ENCODE data around the gene PCED1B. TPM values are rescaled to one million over a fixed set of nuclear protein-coding genes. Genes with fewer than 3 reads are reported as not detected.
A peak's percentile ranks its signal among the peaks of the same experiment; 100 is the strongest.
"Not testable (repeated sequence)": the region's sequence is repeated elsewhere in the genome, so short reads cannot be mapped to it uniquely, and the experiment has no call there.

PCED1B gene
- total RNA-seq, 5 donors from 2014 or later (not counting 1 experiment from before 2014, with no cell fraction given) = 53.7 to 159 (median 119) TPM

GRCh38 chr12:47192051-47192450 lies 112.6 kb downstream of the PCED1B start:
- H3K36me3 ChIP-seq (ENCODE audit: control insufficient read depth in 2 of 2, extremely low read depth in 1 of 2, insufficient read depth in 1 of 2, low read length in 1 of 2) = peaks cover 0 to 12% of the 10 kb centered on the region in 2 donors
- Mint-ChIP-seq H3K27ac (peak overlapping the region; percentile 91 to 99), H3K9me3 (no peaks in the 10 kb centered on the region), H3K27me3 (no peaks in the 10 kb centered on the region), H3K4me1 (peaks cover 85 to 87% (median 86%) of the 10 kb centered on the region in 3 donors), H3K4me3 (peak overlapping the region; percentile 71 to 78 (median 74)), H3K36me3 (peaks cover 36% of the 10 kb centered on the region)
- peak overlapping the region in 1 of 2 donors; percentile 4 for H3K4me3 ChIP-seq (ENCODE audit: control insufficient read depth in 1 of 2, extremely low read depth in 1 of 2, low read length in 1 of 2)
- no CpG with 5 or more reads among the region's 4 CpGs for WGBS (ENCODE audit: insufficient coverage)
- peaks cover 45 to 64% of the 10 kb centered on the region in 2 experiments for H3K4me1 ChIP-seq (ENCODE audit: control insufficient read depth in 1 of 2, extremely low read depth in 1 of 2, insufficient read depth in 2 of 2, low read length in 2 of 2)
- H3K9me3 ChIP-seq = no peaks in the 10 kb centered on the region
- H3K27ac ChIP-seq (ENCODE audit: low read length) = peak overlapping the region; percentile 67
- peak in 2 of 4 experiments; percentile 22 to 53 for ATAC-seq (replicated peaks in 1 of 4)
- ChIA-PET CTCF (interaction anchor here (0.6 to 2.9 kb wide), 17 partner anchors 9 to 1040 kb away, joined by 3 to 17 read pairs (median 4); no protein-coding TSS in a partner anchor), POLR2A (interaction anchor here (0.6 to 1.6 kb wide), 17 partner anchors 9 to 1067 kb away, joined by 3 to 18 read pairs (median 5); partner anchors contain the start of gene SLC38A1 (in 1 of the 2))
- DNase-seq = peak in 1 of 35 experiments; percentile 55
- H3K27me3 ChIP-seq (replicated peaks in 1 of 2; ENCODE audit: control insufficient read depth in 2 of 2, extremely low read depth in 1 of 2, insufficient read depth in 2 of 2, low read length in 1 of 2) = no peaks in the 10 kb centered on the region

- Histone ChIP-seq H3K4me1 (ENCODE audit: control insufficient read depth in 1 of 2, extremely low read depth in 1 of 2, insufficient read depth in 2 of 2, low read length in 2 of 2) (peaks cover 45 to 64% of the 10 kb centered on the region in 2 experiments), H3K36me3 (ENCODE audit: control insufficient read depth in 2 of 2, extremely low read depth in 1 of 2, insufficient read depth in 1 of 2, low read length in 1 of 2) (peaks cover 0 to 12% of the 10 kb centered on the region in 2 donors), H3K4me3 (ENCODE audit: control insufficient read depth in 1 of 2, extremely low read depth in 1 of 2, low read length in 1 of 2) (no peak overlapping the region), H3K27me3 (replicated peaks in 1 of 2; ENCODE audit: control insufficient read depth in 2 of 2, extremely low read depth in 1 of 2, insufficient read depth in 2 of 2, low read length in 1 of 2) (no peaks in the 10 kb centered on the region), H3K9me3 (no peaks in the 10 kb centered on the region), H3K27ac (ENCODE audit: low read length) (peak overlapping the region; percentile 67)
- peaks cover 84 to 89% (median 86%) of the 10 kb centered on the region in 3 donors for H3K4me1 Mint-ChIP-seq
- peak overlapping the region; percentile 91 to 99 for H3K27ac Mint-ChIP-seq
- H3K27me3 Mint-ChIP-seq = no peaks in the 10 kb centered on the region
- H3K9me3 Mint-ChIP-seq = no peaks in the 10 kb centered on the region
- peak in 1 of 4 experiments; percentile 23 for ATAC-seq (replicated peaks in 1 of 4)
- CTCF ChIA-PET = interaction anchor here in 1 of 2 donors (0.8 to 3.1 kb wide), 6 partner anchors 15 to 205 kb away, joined by 3 to 17 read pairs (median 10); partner anchors contain the start of gene PCED1B
- peaks cover 29% of the 10 kb centered on the region for H3K36me3 Mint-ChIP-seq
- H3K4me3 Mint-ChIP-seq = peak overlapping the region; percentile 50 to 78 (median 74)
- WGBS (ENCODE audit: insufficient coverage) = 12% methylated on average over 3 of the region's 3 CpGs
- POLR2A ChIA-PET = interaction anchor here (1.0 to 1.4 kb wide), 6 partner anchors 9 to 154 kb away, joined by 3 to 18 read pairs (median 6); no protein-coding TSS in a partner anchor
- peak in 1 of 35 experiments; percentile 57 for DNase-seq
These were observed 113.6 kb downstream of the PCED1B start for GRCh38 chr12:47193066-47193465.

- H3K27me3 Mint-ChIP-seq = no peaks in the 10 kb centered on the region
- H3K4me1 Mint-ChIP-seq = peaks cover 80 to 86% (median 86%) of the 10 kb centered on the region in 3 donors
- H3K4me1 ChIP-seq (ENCODE audit: control insufficient read depth in 1 of 2, extremely low read depth in 1 of 2, insufficient read depth in 2 of 2, low read length in 2 of 2) = peaks cover 42 to 56% of the 10 kb centered on the region in 2 experiments
- ATAC-seq (replicated peaks in 1 of 4) (no peak), DNase-seq (no peak)
- H3K4me3 Mint-ChIP-seq = peak overlapping the region in 1 of 3 donors; percentile 74
- peak overlapping the region; percentile 25 for H3K27ac ChIP-seq (ENCODE audit: low read length)
- 70% methylated on average over 2 of the region's 4 CpGs for WGBS (ENCODE audit: insufficient coverage)
- ChIA-PET POLR2A (interaction anchor here in 1 of 2 donors (0.6 kb wide), 1 partner anchor 170 kb away, joined by 5 read pairs; no protein-coding TSS in a partner anchor), CTCF (interaction anchor here in 1 of 2 donors (0.7 to 3.1 kb wide), 6 partner anchors 13 to 203 kb away, joined by 4 to 17 read pairs (median 10); no protein-coding TSS in a partner anchor)
- peaks cover 20% of the 10 kb centered on the region for H3K36me3 Mint-ChIP-seq
- peaks cover 0 to 3% of the 10 kb centered on the region in 2 donors for H3K36me3 ChIP-seq (ENCODE audit: control insufficient read depth in 2 of 2, extremely low read depth in 1 of 2, insufficient read depth in 1 of 2, low read length in 1 of 2)
- no peaks in the 10 kb centered on the region for H3K9me3 ChIP-seq
- H3K4me3 ChIP-seq (ENCODE audit: control insufficient read depth in 1 of 2, extremely low read depth in 1 of 2, low read length in 1 of 2) = no peak overlapping the region
- H3K9me3 Mint-ChIP-seq = no peaks in the 10 kb centered on the region
- peak overlapping the region; percentile 91 to 99 for H3K27ac Mint-ChIP-seq
- H3K27me3 ChIP-seq (replicated peaks in 1 of 2; ENCODE audit: control insufficient read depth in 2 of 2, extremely low read depth in 1 of 2, insufficient read depth in 2 of 2, low read length in 1 of 2) = no peaks in the 10 kb centered on the region
These were observed 115.1 kb downstream of the PCED1B start for GRCh38 chr12:47194501-47194900.

GRCh38 chr12:47200446-47200845 lies 121.0 kb downstream of the PCED1B start:
- H3K4me1 ChIP-seq (ENCODE audit: control insufficient read depth in 1 of 2, extremely low read depth in 1 of 2, insufficient read depth in 2 of 2, low read length in 2 of 2) = peaks cover 12 to 23% of the 10 kb centered on the region in 2 experiments
- no peaks in the 10 kb centered on the region for H3K27me3 ChIP-seq (replicated peaks in 1 of 2; ENCODE audit: control insufficient read depth in 2 of 2, extremely low read depth in 1 of 2, insufficient read depth in 2 of 2, low read length in 1 of 2)
- Mint-ChIP-seq H3K27ac (peak overlapping the region; percentile 84 to 87), H3K4me3 (peak overlapping the region in 1 of 3 donors; percentile 5), H3K9me3 (no peaks in the 10 kb centered on the region), H3K36me3 (peaks cover 41% of the 10 kb centered on the region), H3K27me3 (no peaks in the 10 kb centered on the region), H3K4me1 (peaks cover 71 to 79% (median 73%) of the 10 kb centered on the region in 3 donors)
- WGBS (ENCODE audit: insufficient coverage) = 60% methylated on average over 1 of the region's 2 CpGs
- DNase-seq = no peak
- H3K36me3 ChIP-seq (ENCODE audit: control insufficient read depth in 2 of 2, extremely low read depth in 1 of 2, insufficient read depth in 1 of 2, low read length in 1 of 2) = peaks cover 7 to 30% of the 10 kb centered on the region in 2 donors
- peak overlapping the region; percentile 40 for H3K27ac ChIP-seq (ENCODE audit: low read length)
- no peak for ATAC-seq (replicated peaks in 1 of 4)
- ChIA-PET POLR2A (no interaction called here), CTCF (interaction anchor here in 1 of 2 donors (1.0 kb wide), 1 partner anchor 14 kb away, joined by 3 read pairs; no protein-coding TSS in a partner anchor)
- no peak overlapping the region for H3K4me3 ChIP-seq (ENCODE audit: control insufficient read depth in 1 of 2, extremely low read depth in 1 of 2, low read length in 1 of 2)
- H3K9me3 ChIP-seq = no peaks in the 10 kb centered on the region

- H3K4me1 ChIP-seq (ENCODE audit: control insufficient read depth in 1 of 2, extremely low read depth in 1 of 2, insufficient read depth in 2 of 2, low read length in 2 of 2) = peaks cover 17 to 30% of the 10 kb centered on the region in 2 experiments
- 90% methylated on average over 5 of the region's 6 CpGs for WGBS (ENCODE audit: insufficient coverage)
- POLR2A ChIA-PET = interaction anchor here in 1 of 2 donors (0.6 to 0.7 kb wide), 3 partner anchors 9 to 25 kb away, joined by 3 to 5 read pairs (median 3); no protein-coding TSS in a partner anchor
- H3K36me3 ChIP-seq (ENCODE audit: control insufficient read depth in 2 of 2, extremely low read depth in 1 of 2, insufficient read depth in 1 of 2, low read length in 1 of 2) = peaks cover 14 to 37% of the 10 kb centered on the region in 2 donors
- Mint-ChIP-seq H3K27ac (peak overlapping the region; percentile 39 to 84), H3K36me3 (peaks cover 49% of the 10 kb centered on the region), H3K4me1 (peaks cover 71 to 79% (median 73%) of the 10 kb centered on the region in 3 donors)
- not testable (repeated sequence) for H3K9me3 ChIP-seq; H3K27me3 Mint-ChIP-seq; H3K27ac ChIP-seq (ENCODE audit: low read length); H3K4me3 Mint-ChIP-seq; DNase-seq; H3K9me3 Mint-ChIP-seq; ATAC-seq (replicated peaks in 1 of 4); H3K4me3 ChIP-seq (ENCODE audit: control insufficient read depth in 1 of 2, extremely low read depth in 1 of 2, low read length in 1 of 2); H3K27me3 ChIP-seq (replicated peaks in 1 of 2; ENCODE audit: control insufficient read depth in 2 of 2, extremely low read depth in 1 of 2, insufficient read depth in 2 of 2, low read length in 1 of 2)
- CTCF ChIA-PET = interaction anchor here (0.6 to 1.4 kb wide), 4 partner anchors 14 to 1494 kb away, joined by 3 to 6 read pairs (median 3); no protein-coding TSS in a partner anchor
These were observed 121.8 kb downstream of the PCED1B start for GRCh38 chr12:47201190-47201589.

- ChIA-PET CTCF (interaction anchor here in 1 of 2 donors (0.7 to 1.4 kb wide), 6 partner anchors 10 to 104 kb away, joined by 3 to 12 read pairs (median 3); no protein-coding TSS in a partner anchor), POLR2A (interaction anchor here (0.7 to 1.5 kb wide), 6 partner anchors 8 to 124 kb away, joined by 3 to 9 read pairs (median 5); no protein-coding TSS in a partner anchor)
- Histone ChIP-seq H3K27ac (ENCODE audit: low read length) (peak overlapping the region; percentile 16), H3K9me3 (no peaks in the 10 kb centered on the region), H3K4me1 (ENCODE audit: control insufficient read depth in 1 of 2, extremely low read depth in 1 of 2, insufficient read depth in 2 of 2, low read length in 2 of 2) (peaks cover 26 to 36% of the 10 kb centered on the region in 2 experiments), H3K27me3 (replicated peaks in 1 of 2; ENCODE audit: control insufficient read depth in 2 of 2, extremely low read depth in 1 of 2, insufficient read depth in 2 of 2, low read length in 1 of 2) (no peaks in the 10 kb centered on the region), H3K36me3 (ENCODE audit: control insufficient read depth in 2 of 2, extremely low read depth in 1 of 2, insufficient read depth in 1 of 2, low read length in 1 of 2) (peaks cover 15 to 47% of the 10 kb centered on the region in 2 donors), H3K4me3 (ENCODE audit: control insufficient read depth in 1 of 2, extremely low read depth in 1 of 2, low read length in 1 of 2) (no peak overlapping the region)
- no peak overlapping the region for H3K4me3 Mint-ChIP-seq
- no peaks in the 10 kb centered on the region for H3K27me3 Mint-ChIP-seq
- peaks cover 78 to 86% (median 82%) of the 10 kb centered on the region in 3 donors for H3K4me1 Mint-ChIP-seq
- peaks cover 57% of the 10 kb centered on the region for H3K36me3 Mint-ChIP-seq
- 86% methylated on average over 1 of the region's 2 CpGs for WGBS (ENCODE audit: insufficient coverage)
- ATAC-seq (replicated peaks in 1 of 4) = no peak
- DNase-seq = no peak
- peak overlapping the region; percentile 57 to 84 for H3K27ac Mint-ChIP-seq
- no peaks in the 10 kb centered on the region for H3K9me3 Mint-ChIP-seq
These were observed 122.8 kb downstream of the PCED1B start for GRCh38 chr12:47202176-47202575.

All from T-cell (primary cell).